Erythroblast (primary cell): ENCODE measurements around the gene GPSM1.

ENCODE experiments used
- GATA1 ChIP-seq: IDR thresholded peaks from 2 replicates; pipeline ENCODE4 v1.6.1; 2011; ENCODE audit warnings: low read depth, mild to moderate bottlenecking, control low read depth, low read length, moderate library complexity
- POLR2A ChIP-seq: IDR thresholded peaks from 2 replicates; pipeline ENCODE4 v1.6.1; 2011; ENCODE audit warnings: mild to moderate bottlenecking, low read length

- no peak for TF ChIP-seq POLR2A
- TF ChIP-seq GATA1 = no peak
Measured at GRCh38 chr9:136352682-136353081, 25.3 kb downstream of the GPSM1 start.
